Measurements from ENCODE around the gene HMGCS1.

HMGCS1 gene

GRCh38 chr5:43313035-43313853 lies at the start of gene HMGCS1:
HMGCS1 (minus strand) TSS chr5:43313412; CDS start chr5:43298965, 14,447 bp downstream.
- TF ChIP-seq GATA2 (IDR thresholded peaks at IDR 0.05; ENCODE audit: low read depth, low read length) (0 out of 2 replicates have a peak, but pooled peaks have one; percentile 10), GATA3 (IDR thresholded peaks at IDR 0.05; ENCODE audit: low read depth, low read length) (no peak)

DNA sequence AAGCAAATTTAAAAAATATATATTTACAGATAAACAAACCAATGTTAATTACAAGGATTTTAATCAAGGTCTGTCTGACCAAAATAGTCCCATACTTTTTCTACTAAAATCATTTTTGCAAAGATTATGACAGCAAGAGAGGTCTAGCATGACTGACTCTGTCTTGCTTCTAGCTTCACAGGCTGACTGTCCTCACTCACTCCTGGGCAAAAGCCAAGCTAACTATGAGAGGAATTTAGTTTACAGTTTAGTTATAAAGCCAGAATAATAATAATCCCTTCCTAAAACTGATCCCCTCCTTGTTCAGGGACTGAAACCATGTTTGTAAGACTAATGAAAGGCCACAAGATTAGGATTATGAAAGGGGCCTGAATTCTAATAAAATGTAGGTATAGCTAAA lies 45.5 kb upstream of the HMGCS1 start:
- no peak for TF ChIP-seq GATA3 (IDR thresholded peaks at IDR 0.05; ENCODE audit: low read depth, low read length)
- no peak for TF ChIP-seq GATA2 (IDR thresholded peaks at IDR 0.05; ENCODE audit: low read depth, low read length)

GRCh38 chr5:43358301-43358700 lies 45.1 kb upstream of the HMGCS1 start:
- TF ChIP-seq GATA2 (IDR thresholded peaks at IDR 0.05; ENCODE audit: low read depth, low read length), result no peak
- TF ChIP-seq GATA3 (IDR thresholded peaks at IDR 0.05; ENCODE audit: low read depth, low read length), result no peak

GRCh38 chr5:43357878-43358281 lies 44.7 kb upstream of the HMGCS1 start:
- TF ChIP-seq GATA2 (IDR thresholded peaks at IDR 0.05; ENCODE audit: low read depth, low read length) (no peak), GATA3 (IDR thresholded peaks at IDR 0.05; ENCODE audit: low read depth, low read length) (no peak)

DNA sequence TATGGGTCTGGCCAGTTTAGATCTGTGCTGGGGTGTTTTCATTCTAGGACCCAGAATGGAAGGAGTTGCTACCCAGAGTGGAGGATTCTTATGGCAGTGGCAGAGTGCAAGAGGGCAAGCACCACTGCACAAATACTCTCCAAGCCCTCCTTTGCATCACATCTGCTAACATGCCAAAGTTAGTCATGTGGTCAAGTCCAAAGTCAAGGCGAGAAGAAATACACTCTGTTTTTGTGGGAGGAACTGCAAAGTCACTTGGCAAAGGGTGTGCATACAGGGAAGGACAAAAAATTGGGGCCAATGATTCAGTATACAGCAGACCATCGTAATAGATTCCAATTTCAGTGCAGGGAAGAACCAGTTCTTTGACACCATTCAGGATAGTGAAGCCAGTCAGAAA lies 43.9 kb upstream of the HMGCS1 start:
- TF ChIP-seq GATA3 (IDR thresholded peaks at IDR 0.05; ENCODE audit: low read depth, low read length) (no peak), GATA2 (IDR thresholded peaks at IDR 0.05; ENCODE audit: low read depth, low read length) (no peak)

GRCh38 chr5:43354774-43355173 lies 41.6 kb upstream of the HMGCS1 start:
- TF ChIP-seq GATA3 (IDR thresholded peaks at IDR 0.05; ENCODE audit: low read depth, low read length) (no peak), GATA2 (IDR thresholded peaks at IDR 0.05; ENCODE audit: low read depth, low read length) (no peak)

DNA sequence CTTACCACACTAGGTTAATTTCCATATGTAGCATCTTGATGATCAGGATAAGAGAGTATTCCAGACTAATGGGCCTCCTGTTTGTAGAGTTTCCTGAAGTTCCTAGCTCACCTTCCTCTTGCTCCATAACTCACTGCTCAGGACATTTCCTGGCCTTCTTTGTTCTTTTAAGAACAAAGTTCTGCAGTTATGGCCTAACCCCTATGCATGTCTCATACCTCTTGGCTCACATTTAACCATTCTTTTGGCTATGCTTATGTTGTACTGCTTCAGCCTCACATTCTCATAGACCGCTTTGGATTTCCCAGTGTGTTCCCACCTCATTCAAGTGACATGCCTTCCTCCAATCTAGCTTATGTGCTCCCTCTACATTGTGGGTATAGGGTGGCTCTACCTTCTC lies 40.5 kb upstream of the HMGCS1 start:
- TF ChIP-seq GATA3 (IDR thresholded peaks at IDR 0.05; ENCODE audit: low read depth, low read length), result no peak
- no peak for TF ChIP-seq GATA2 (IDR thresholded peaks at IDR 0.05; ENCODE audit: low read depth, low read length)

DNA sequence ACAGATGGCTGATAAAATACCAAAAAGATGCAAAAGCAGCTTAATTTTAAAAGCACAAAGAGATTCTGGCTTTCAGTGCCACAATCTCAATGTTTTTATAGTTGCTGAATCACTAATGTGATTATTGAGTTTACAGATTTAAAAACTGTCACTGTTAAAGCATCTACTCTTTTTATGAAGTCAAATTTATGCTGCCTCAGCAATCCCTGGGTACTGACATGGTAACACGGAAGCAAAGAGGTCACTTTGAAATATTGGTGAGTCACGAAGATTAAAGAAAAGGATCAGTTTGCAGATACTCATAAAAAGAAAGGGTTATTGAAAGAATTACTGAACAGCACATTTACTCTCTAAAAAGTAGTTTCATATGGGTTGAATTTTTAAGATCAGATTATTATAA lies 39.7 kb upstream of the HMGCS1 start:
- no peak for TF ChIP-seq GATA3 (IDR thresholded peaks at IDR 0.05; ENCODE audit: low read depth, low read length)
- TF ChIP-seq GATA2 (IDR thresholded peaks at IDR 0.05; ENCODE audit: low read depth, low read length), result no peak

DNA sequence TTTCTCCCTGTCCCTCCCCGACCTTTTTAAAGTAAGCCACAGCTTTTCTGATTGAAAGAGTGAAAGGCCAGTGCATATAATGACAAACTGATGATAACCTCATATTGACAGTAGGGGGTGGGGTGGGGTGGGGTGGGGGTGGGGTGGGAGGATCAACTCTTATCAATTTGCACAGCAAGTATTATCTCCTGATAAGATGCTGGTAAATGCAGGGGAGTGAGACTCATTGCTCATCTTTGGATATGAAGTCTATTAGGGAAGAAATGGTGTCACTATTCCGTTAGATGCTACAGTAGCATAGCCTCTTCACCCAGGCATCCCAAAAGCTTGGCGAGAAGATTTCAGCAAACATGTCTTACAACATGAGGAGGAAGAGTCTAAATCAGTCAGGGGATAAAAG lies 38.9 kb upstream of the HMGCS1 start:
- TF ChIP-seq GATA3 (IDR thresholded peaks at IDR 0.05; ENCODE audit: low read depth, low read length), result no peak
- no peak for TF ChIP-seq GATA2 (IDR thresholded peaks at IDR 0.05; ENCODE audit: low read depth, low read length)

GRCh38 chr5:43348861-43349363 lies 35.7 kb upstream of the HMGCS1 start:
- TF ChIP-seq GATA3 (IDR thresholded peaks at IDR 0.05; ENCODE audit: low read depth, low read length), result no peak
- TF ChIP-seq GATA2 (IDR thresholded peaks at IDR 0.05; ENCODE audit: low read depth, low read length), result no peak

DNA sequence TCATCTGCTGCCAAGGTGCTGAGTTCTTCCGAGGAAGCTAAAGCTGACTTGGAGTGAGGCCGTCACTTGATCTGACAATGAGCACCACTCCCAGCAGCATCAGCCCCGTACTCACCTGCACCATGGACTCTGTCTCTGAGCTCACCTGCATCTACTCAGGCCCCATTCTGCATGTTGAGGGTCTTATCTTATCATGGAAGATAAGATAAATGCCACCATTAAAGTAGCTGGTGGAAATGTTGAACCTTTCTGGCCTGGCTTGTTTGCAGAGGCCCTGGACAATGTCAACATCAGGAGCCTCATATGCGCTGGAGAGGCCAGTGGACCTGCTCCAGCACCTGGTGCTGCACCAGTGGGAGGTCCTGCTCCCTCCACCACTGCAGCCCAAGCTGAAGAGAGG lies 35.0 kb upstream of the HMGCS1 start:
- TF ChIP-seq GATA3 (IDR thresholded peaks at IDR 0.05; ENCODE audit: low read depth, low read length) (no peak), GATA2 (IDR thresholded peaks at IDR 0.05; ENCODE audit: low read depth, low read length) (no peak)

- TF ChIP-seq GATA3 (IDR thresholded peaks at IDR 0.05; ENCODE audit: low read depth, low read length) (no peak), GATA2 (IDR thresholded peaks at IDR 0.05; ENCODE audit: low read depth, low read length) (no peak)
Observed at GRCh38 chr5:43338862-43339261, 25.6 kb upstream of the HMGCS1 start.

DNA sequence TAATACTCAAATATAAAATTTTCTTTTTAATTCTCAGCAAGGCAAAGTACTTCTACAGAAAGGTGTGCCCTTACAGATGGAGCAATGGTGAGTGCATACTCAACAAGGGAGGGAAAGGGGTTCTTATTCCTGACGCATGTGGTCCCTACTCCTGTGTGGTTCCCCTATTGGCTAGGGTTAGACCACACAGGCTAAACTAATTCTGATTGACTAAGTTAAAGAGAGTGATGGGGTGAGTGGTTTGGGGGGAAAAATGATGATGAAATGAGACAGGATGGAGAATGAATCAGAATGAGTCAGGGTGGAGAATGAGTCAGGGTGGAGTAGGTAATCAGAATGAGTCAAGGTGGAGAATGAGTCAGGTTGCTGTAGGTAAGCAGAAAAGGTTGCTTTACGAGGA lies 22.9 kb upstream of the HMGCS1 start:
- TF ChIP-seq GATA2 (IDR thresholded peaks at IDR 0.05; ENCODE audit: low read depth, low read length) (no peak), GATA3 (IDR thresholded peaks at IDR 0.05; ENCODE audit: low read depth, low read length) (no peak)

DNA sequence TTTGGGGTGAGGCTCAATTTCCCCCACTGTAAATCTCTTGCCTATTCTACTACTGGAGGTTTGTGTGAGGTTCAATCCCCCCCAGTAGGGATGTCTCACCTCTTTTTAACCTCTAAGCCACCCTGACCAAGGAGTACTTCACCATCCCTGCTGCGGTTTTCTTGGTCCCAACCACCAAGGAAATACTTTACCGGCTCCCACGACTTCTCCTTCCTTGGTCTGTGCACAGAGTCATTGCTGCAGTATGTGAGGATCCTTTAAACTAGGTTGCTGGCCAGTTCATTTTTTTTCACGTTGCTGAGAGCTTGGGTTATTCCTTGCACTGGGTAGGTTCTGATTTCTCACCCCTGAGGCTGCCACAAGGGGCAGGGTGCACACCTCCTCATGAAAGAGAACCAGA lies 22.5 kb upstream of the HMGCS1 start:
- no peak for TF ChIP-seq GATA2 (IDR thresholded peaks at IDR 0.05; ENCODE audit: low read depth, low read length)
- no peak for TF ChIP-seq GATA3 (IDR thresholded peaks at IDR 0.05; ENCODE audit: low read depth, low read length)

- TF ChIP-seq GATA2 (IDR thresholded peaks at IDR 0.05; ENCODE audit: low read depth, low read length) (no peak), GATA3 (IDR thresholded peaks at IDR 0.05; ENCODE audit: low read depth, low read length) (no peak)
Observed at GRCh38 chr5:43332401-43332800, 19.2 kb upstream of the HMGCS1 start.

Measured in SH-SY5Y (cell line).